ENCODE measurements around the gene ZNF74.

Gene ZNF74

GRCh38 chr22:20422271-20423007, 28.5 kb downstream of the ZNF74 start:
- DNase-seq, result no peak

- no peak for DNase-seq
These were observed 29.3 kb downstream of the ZNF74 start for GRCh38 chr22:20423008-20423905.

GRCh38 chr22:20423906-20424551, 30.1 kb downstream of the ZNF74 start:
- no peak for DNase-seq

- no peak for DNase-seq
These were observed 30.6 kb downstream of the ZNF74 start for GRCh38 chr22:20424568-20424931.

- DNase-seq, result no peak
These were observed 31.1 kb downstream of the ZNF74 start for GRCh38 chr22:20424932-20425565.

- DNase-seq, result no peak
These were observed 31.8 kb downstream of the ZNF74 start for GRCh38 chr22:20425566-20426258.

GRCh38 chr22:20426259-20426615, 32.3 kb downstream of the ZNF74 start:
- no peak for DNase-seq

GRCh38 chr22:20427104-20427944, 33.4 kb downstream of the ZNF74 start:
- no peak for DNase-seq

GRCh38 chr22:20427945-20428417, 34.0 kb downstream of the ZNF74 start:
- DNase-seq, result no peak

- DNase-seq, result no peak
These were observed 34.7 kb downstream of the ZNF74 start for GRCh38 chr22:20428496-20429253.

- DNase-seq, result peak; percentile 83
These were observed 35.5 kb downstream of the ZNF74 start for GRCh38 chr22:20429254-20430100.

GRCh38 chr22:20430101-20430719, 36.3 kb downstream of the ZNF74 start:
- DNase-seq, result no peak

- peak; percentile 73 for DNase-seq
These were observed 37.0 kb downstream of the ZNF74 start for GRCh38 chr22:20430720-20431510.

- DNase-seq, result no peak
These were observed 37.7 kb downstream of the ZNF74 start for GRCh38 chr22:20431511-20432192.

GRCh38 chr22:20432244-20432686, 38.3 kb downstream of the ZNF74 start:
- no peak for DNase-seq

- DNase-seq, result no peak
These were observed 39.2 kb downstream of the ZNF74 start for GRCh38 chr22:20433191-20433590.

- DNase-seq, result no peak
These were observed 39.8 kb downstream of the ZNF74 start for GRCh38 chr22:20433686-20434241.
